IMR-90 (cell line): ENCODE results near the gene CAMTA1. TPM values are rescaled to one million over a fixed set of nuclear protein-coding genes. Genes with fewer than 3 reads are reported as not detected.

ENCODE experiments used
- ATAC-seq: fragments of 200-7000 bp; cut with Tn5 transposase; 2 replicates; pipeline ENCODE4 v1.9.1; 2020; ENCODE audit warnings: low read depth, mild to moderate bottlenecking, moderate library complexity
- BruUV-seq: library from RNA; stranded (reverse); fragments of 400-500 nt; replicated peaks from 2 replicates; lab custom pipeline; 2021; lab: Mats Ljungman, UMichigan
- CTCF ChIA-PET: fragments of 300-600 bp; formaldehyde crosslinking; extraction: SDS; loops from one replicate; lab custom pipeline; 2021; ENCODE audit warnings: antibody characterized with exemption; lab: Yijun Ruan, JAX
- POLR2A ChIA-PET: fragments of 300-600 bp; sonication (Branson Sonifier 250); formaldehyde crosslinking; loops from one replicate; lab custom pipeline; 2022; ENCODE audit warnings: antibody characterized with exemption; ENCODE audit not compliant: unreplicated experiment; lab: Charles Lee
- DNase-seq: peaks from one replicate; pipeline ENCODE4 v3.0.0; 2013
- H2AFZ ChIP-seq: replicated peaks from 2 replicates; pipeline ENCODE3; 2013; ENCODE audit warnings: low read length, mild to moderate bottlenecking; ENCODE audit not compliant: poor library complexity
- H2AK5ac ChIP-seq: 2 replicates; pipeline ENCODE4 v1.6.1; 2013; ENCODE audit warnings: low read depth, low read length, inconsistent platforms
- H2AK9ac ChIP-seq: replicated peaks from 2 replicates; pipeline ENCODE3; 2013; ENCODE audit warnings: mild to moderate bottlenecking, low read depth, low read length, moderate library complexity; ENCODE audit not compliant: poor library complexity
- H2BK120ac ChIP-seq: 2 replicates; pipeline ENCODE4 v1.6.1; 2013; ENCODE audit warnings: low read depth, low read length, inconsistent platforms
- H2BK15ac ChIP-seq: 3 replicates; pipeline ENCODE4 v1.6.1; 2013; ENCODE audit warnings: low read depth, low read length, inconsistent platforms
- H2BK20ac ChIP-seq: 2 replicates; pipeline ENCODE4 v1.6.1; 2013; ENCODE audit warnings: low read depth, mild to moderate bottlenecking, inconsistent platforms, low read length, moderate library complexity
- H2BK5ac ChIP-seq: 2 replicates; pipeline ENCODE4 v1.6.1; 2013; ENCODE audit warnings: mild to moderate bottlenecking, low read depth, low read length, inconsistent platforms; ENCODE audit not compliant: poor library complexity, severe bottlenecking
- H3K14ac ChIP-seq: replicated peaks from 2 replicates; pipeline ENCODE4 v1.6.1; 2013; ENCODE audit warnings: low read depth, low read length, inconsistent platforms
- H3K18ac ChIP-seq: 2 replicates; pipeline ENCODE4 v1.6.1; 2013; ENCODE audit warnings: low read depth, low read length, control low read depth
- H3K23ac ChIP-seq: 2 replicates; pipeline ENCODE4 v1.6.1; 2013; ENCODE audit warnings: low read depth, low read length, inconsistent platforms
- H3K27ac ChIP-seq: 2 replicates; pipeline ENCODE4 v1.5.1; 2013; ENCODE audit warnings: mild to moderate bottlenecking, control low read depth, low read length; ENCODE audit not compliant: insufficient read depth
- H3K27me3 ChIP-seq: 2 replicates; pipeline ENCODE4 v1.6.1; 2013; ENCODE audit warnings: low read length; ENCODE audit not compliant: control insufficient read depth, insufficient read depth
- H3K36me3 ChIP-seq: 2 replicates; pipeline ENCODE4 v1.6.1; 2013; ENCODE audit warnings: low read length, mixed read lengths; ENCODE audit not compliant: control insufficient read depth, insufficient read depth
- H3K4ac ChIP-seq: 2 replicates; pipeline ENCODE4 v1.6.1; 2013; ENCODE audit warnings: low read depth, low read length, inconsistent platforms
- H3K4me1 ChIP-seq: 2 replicates; pipeline ENCODE4 v1.6.1; 2013; ENCODE audit warnings: low read length, mixed read lengths; ENCODE audit not compliant: control insufficient read depth, insufficient read depth
- H3K4me2 ChIP-seq: 2 replicates; pipeline ENCODE4 v1.6.1; 2013; ENCODE audit warnings: low read depth, mild to moderate bottlenecking, control low read depth, low read length, moderate library complexity
- H3K4me3 ChIP-seq: 2 replicates; pipeline ENCODE4 v1.5.1; 2013; ENCODE audit warnings: low read depth, mild to moderate bottlenecking, control low read depth, low read length, moderate library complexity; ENCODE audit not compliant: insufficient read depth
- H3K56ac ChIP-seq: 2 replicates; pipeline ENCODE4 v1.6.1; 2013; ENCODE audit warnings: low read length, inconsistent platforms; ENCODE audit not compliant: insufficient read depth; ENCODE audit errors: extremely low read depth
- H3K79me1 ChIP-seq, 2 experiments: 2 replicates each; pipeline ENCODE4 v1.6.1; 2013; ENCODE audit warnings: low read length in 2 of 2, inconsistent platforms in 1 of 2, low read depth in 1 of 2
- H3K9ac ChIP-seq: 2 replicates; pipeline ENCODE4 v1.6.1; 2013; ENCODE audit warnings: low read depth, low read length, control low read depth
- H3K9me1 ChIP-seq: 2 replicates; pipeline ENCODE4 v1.6.1; 2013; ENCODE audit warnings: low read length, inconsistent platforms; ENCODE audit not compliant: insufficient read depth
- H3K9me3 ChIP-seq: 2 replicates; pipeline ENCODE4 v1.6.1; 2013; ENCODE audit warnings: low read length; ENCODE audit not compliant: control insufficient read depth, insufficient read depth
- H4K20me1 ChIP-seq: 2 replicates; pipeline ENCODE4 v1.6.1; 2013; ENCODE audit warnings: low read length, inconsistent platforms; ENCODE audit not compliant: insufficient read depth
- H4K5ac ChIP-seq: 2 replicates; pipeline ENCODE4 v1.6.1; 2013; ENCODE audit warnings: mild to moderate bottlenecking, low read depth, low read length, control low read depth
- H4K8ac ChIP-seq, 2 experiments: 2 replicates each; pipeline ENCODE4 v1.6.1; 2013; ENCODE audit warnings: low read depth in 2 of 2, low read length in 2 of 2, control low read depth in 1 of 2, inconsistent platforms in 1 of 2
- H4K91ac ChIP-seq: 2 replicates; pipeline ENCODE4 v1.6.1; 2013; ENCODE audit warnings: low read depth, low read length, inconsistent platforms; ENCODE audit not compliant: insufficient read depth
- BHLHE40 ChIP-seq: fragments of 150-350 bp; IDR thresholded peaks from 2 replicates; pipeline ENCODE4 v1.6.1; 2016; ENCODE audit warnings: mild to moderate bottlenecking, low read depth, low read length
- CEBPB ChIP-seq: IDR thresholded peaks from 2 replicates; pipeline ENCODE4 v1.6.1; 2012; ENCODE audit warnings: low read depth, low read length, improper control_type of control experiment
- CHD1 ChIP-seq: IDR thresholded peaks from 2 replicates; pipeline ENCODE4 v1.6.1; 2012; ENCODE audit warnings: low read depth, low read length, improper control_type of control experiment
- CTCF ChIP-seq: conservative IDR thresholded peaks from 2 replicates; pipeline ENCODE4 v1.5.1; 2012; ENCODE audit warnings: mild to moderate bottlenecking, low read depth, low read length, improper control_type of control experiment
- ELK1 ChIP-seq: fragments of 150-350 bp; IDR thresholded peaks from 2 replicates; pipeline ENCODE4 v1.6.1; 2016; ENCODE audit warnings: low read depth, mild to moderate bottlenecking, low read length, moderate library complexity, borderline replicate concordance
- FOS ChIP-seq: fragments of 150-350 bp; IDR thresholded peaks from 2 replicates; pipeline ENCODE4 v1.6.1; 2016; ENCODE audit warnings: low read depth, low read length
- MAFK ChIP-seq: IDR thresholded peaks from 2 replicates; pipeline ENCODE4 v1.6.1; 2012; ENCODE audit warnings: low read depth, low read length, improper control_type of control experiment
- MAZ ChIP-seq: IDR thresholded peaks from 2 replicates; pipeline ENCODE4 v1.6.1; 2012; ENCODE audit warnings: low read depth, mild to moderate bottlenecking, low read length, improper control_type of control experiment, moderate library complexity, borderline replicate concordance
- MXI1 ChIP-seq: IDR thresholded peaks from 2 replicates; pipeline ENCODE4 v1.6.1; 2012; ENCODE audit warnings: low read depth, mild to moderate bottlenecking, low read length, moderate library complexity, borderline replicate concordance
- NFE2L2 ChIP-seq: fragments of 150-350 bp; IDR thresholded peaks from 2 replicates; pipeline ENCODE4 v1.6.1; 2016; ENCODE audit warnings: low read depth, mild to moderate bottlenecking, low read length
- POLR2A ChIP-seq: IDR thresholded peaks from 2 replicates; pipeline ENCODE4 v1.6.1; 2012; ENCODE audit warnings: mild to moderate bottlenecking, low read depth, low read length
- RAD21 ChIP-seq: IDR thresholded peaks from 2 replicates; pipeline ENCODE4 v1.6.1; 2012; ENCODE audit warnings: low read length, improper control_type of control experiment
- RCOR1 ChIP-seq: IDR thresholded peaks from 2 replicates; pipeline ENCODE4 v1.6.1; 2012; ENCODE audit warnings: mild to moderate bottlenecking, low read length, improper control_type of control experiment; ENCODE audit not compliant: insufficient replicate concordance
- RFX5 ChIP-seq: IDR thresholded peaks from 2 replicates; pipeline ENCODE4 v1.8.0; 2012; ENCODE audit warnings: low read depth, mild to moderate bottlenecking, low read length, moderate library complexity
- SMC3 ChIP-seq: fragments of 150-350 bp; IDR thresholded peaks from 2 replicates; pipeline ENCODE4 v1.6.1; 2016; ENCODE audit warnings: low read depth, mild to moderate bottlenecking, antibody characterized with exemption, low read length, moderate library complexity
- USF2 ChIP-seq: fragments of 150-350 bp; IDR thresholded peaks from 2 replicates; pipeline ENCODE4 v1.6.1; 2017; ENCODE audit warnings: mild to moderate bottlenecking, antibody characterized with exemption, low read length, low read depth
- WGBS, 2 experiments: methylation state at CpG; one replicate each; pipeline versions ENCODE4 v1.1.5 to v1.1.7; 2013; ENCODE audit warnings: missing lambda C conversion rate in 2 of 2; ENCODE audit not compliant: insufficient read length in 1 of 2; ENCODE audit errors: extremely low coverage in 2 of 2; 5-methylcytosine and 5-hydroxymethylcytosine counted together
- dilution Hi-C: fragments of 300-500 bp; cut with HindIII; formaldehyde crosslinking; loops from one replicate; pipeline ENCODE4 v1.14.3; 2018; ENCODE audit warnings: low sequenced_read_pairs; ENCODE audit not compliant: unreplicated experiment
- in situ Hi-C: fragments of 300-500 bp; cut with MboI; formaldehyde crosslinking; loops from 3 replicates; pipeline ENCODE4 v1.14.3; 2019; ENCODE audit warnings: low sequenced_read_pairs, inconsistent platforms, mixed read lengths
- intact Hi-C: fragments of 100-400 bp; cut with micrococcal nuclease; formaldehyde crosslinking; loops from 2 replicates; pipeline ENCODE4 v1.10.0; 2022
- polyA plus RNA-seq, 3 experiments: library from polyadenylated mRNA; depleted of rRNA; stranded (reverse); fragments of >200 nt; gene quantifications; 2 replicates each; pipeline ENCODE4 v1.2.3, GENCODE V29; 2012; ENCODE audit warnings: low replicate concordance in 1 of 3
- total RNA-seq: library from RNA; depleted of rRNA; stranded (reverse); fragments of >200 nt; gene quantifications from 2 replicates; pipeline ENCODE4 v1.2.3, GENCODE V29; 2012

CAMTA1 gene
- total and polyA plus RNA-seq, 2 of the 4 experiments (the other 2 are of a cell fraction) = 35.5 to 74.3 TPM

GRCh38 chr1:7046891-7047290, 261.6 kb downstream of the CAMTA1 start:
- BruUV-seq = no TSS peak
- in situ Hi-C loops (no loop called here), intact Hi-C loops (no loop called here), dilution Hi-C loops (no loop called here)
- Histone ChIP-seq H3K9me3 (peaks cover 2% of the 10 kb centered on the region), H3K4me1 (no peaks in the 10 kb centered on the region), H2BK20ac (no peak overlapping the region), H3K36me3 (no peaks in the 10 kb centered on the region), H3K56ac (no peak overlapping the region), H2AK5ac (no peak overlapping the region), H3K4me3 (no peak overlapping the region), H3K4me2 (no peak overlapping the region), H3K23ac (no peak overlapping the region), H3K9ac (no peak overlapping the region), H2AK9ac (no peak overlapping the region), H4K5ac (no peak overlapping the region), H2AFZ (no peak overlapping the region), H3K79me1 (no peaks in the 10 kb centered on the region), H3K9me1 (no peaks in the 10 kb centered on the region), H3K14ac (no peak overlapping the region), H3K27me3 (peaks cover 18% of the 10 kb centered on the region), H2BK120ac (no peak overlapping the region), H4K20me1 (no peaks in the 10 kb centered on the region), H3K4ac (no peak overlapping the region), H2BK15ac (no peak overlapping the region), H4K91ac (no peak overlapping the region), H3K18ac (no peak overlapping the region), H3K27ac (no peak overlapping the region), H2BK5ac (no peak overlapping the region), H4K8ac (no peak overlapping the region)
- peak; percentile 6 for DNase-seq
- ATAC-seq = no peak
- CTCF ChIA-PET = no interaction called here
- TF ChIP-seq RCOR1 (no peak), FOS (no peak), MAFK (no peak), USF2 (no peak), RFX5 (no peak), NFE2L2 (no peak), CEBPB (no peak), CHD1 (no peak), MAZ (no peak), SMC3 (no peak), MXI1 (no peak), POLR2A (no peak), RAD21 (no peak), BHLHE40 (no peak), CTCF (no peak), ELK1 (no peak)
- POLR2A ChIA-PET = no interaction called here
- no CpG with 5 or more reads among the region's 1 CpG for WGBS, 2 experiments
